GM12875 (cell line): ENCODE results near the gene RGS6.

Experiments used
- H3K4me3 ChIP-seq: one replicate; pipeline ENCODE4 v1.5.1; 2011; ENCODE audit warnings: low read depth, low read length, control low read depth
- TF ChIP-seq, protein P1 (sequence below): IDR thresholded peaks from 2 replicates; pipeline ENCODE4 v1.5.1; 2011; ENCODE audit warnings: low read depth, mild to moderate bottlenecking, control low read depth, inconsistent platforms, low read length, moderate library complexity, borderline replicate concordance; ENCODE audit not compliant: insufficient read depth

Gene RGS6

DNA sequence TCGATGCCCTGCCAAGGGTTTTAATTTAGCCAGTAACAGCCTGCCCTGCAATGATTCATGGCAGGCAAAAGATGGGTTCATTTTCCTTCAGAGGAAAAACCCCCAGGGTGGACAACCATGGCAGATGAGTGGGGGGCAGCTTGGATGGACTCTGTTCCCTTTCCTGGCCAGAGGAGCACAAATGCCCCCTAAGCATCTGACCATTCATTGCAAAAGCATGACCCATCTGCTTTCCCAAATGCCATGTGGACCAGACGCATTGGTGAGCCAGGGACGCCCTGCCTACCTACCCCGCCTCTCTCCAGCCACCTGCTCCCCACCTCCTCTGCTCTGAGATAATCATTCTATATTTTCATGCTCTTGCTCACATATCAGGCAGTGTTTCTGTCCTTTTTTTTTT is 679.8 kb downstream of the RGS6 start:
- H3K4me3 ChIP-seq = no peak overlapping the region
- TF ChIP-seq, protein P1, sequence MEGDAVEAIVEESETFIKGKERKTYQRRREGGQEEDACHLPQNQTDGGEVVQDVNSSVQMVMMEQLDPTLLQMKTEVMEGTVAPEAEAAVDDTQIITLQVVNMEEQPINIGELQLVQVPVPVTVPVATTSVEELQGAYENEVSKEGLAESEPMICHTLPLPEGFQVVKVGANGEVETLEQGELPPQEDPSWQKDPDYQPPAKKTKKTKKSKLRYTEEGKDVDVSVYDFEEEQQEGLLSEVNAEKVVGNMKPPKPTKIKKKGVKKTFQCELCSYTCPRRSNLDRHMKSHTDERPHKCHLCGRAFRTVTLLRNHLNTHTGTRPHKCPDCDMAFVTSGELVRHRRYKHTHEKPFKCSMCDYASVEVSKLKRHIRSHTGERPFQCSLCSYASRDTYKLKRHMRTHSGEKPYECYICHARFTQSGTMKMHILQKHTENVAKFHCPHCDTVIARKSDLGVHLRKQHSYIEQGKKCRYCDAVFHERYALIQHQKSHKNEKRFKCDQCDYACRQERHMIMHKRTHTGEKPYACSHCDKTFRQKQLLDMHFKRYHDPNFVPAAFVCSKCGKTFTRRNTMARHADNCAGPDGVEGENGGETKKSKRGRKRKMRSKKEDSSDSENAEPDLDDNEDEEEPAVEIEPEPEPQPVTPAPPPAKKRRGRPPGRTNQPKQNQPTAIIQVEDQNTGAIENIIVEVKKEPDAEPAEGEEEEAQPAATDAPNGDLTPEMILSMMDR = no peak

DNA sequence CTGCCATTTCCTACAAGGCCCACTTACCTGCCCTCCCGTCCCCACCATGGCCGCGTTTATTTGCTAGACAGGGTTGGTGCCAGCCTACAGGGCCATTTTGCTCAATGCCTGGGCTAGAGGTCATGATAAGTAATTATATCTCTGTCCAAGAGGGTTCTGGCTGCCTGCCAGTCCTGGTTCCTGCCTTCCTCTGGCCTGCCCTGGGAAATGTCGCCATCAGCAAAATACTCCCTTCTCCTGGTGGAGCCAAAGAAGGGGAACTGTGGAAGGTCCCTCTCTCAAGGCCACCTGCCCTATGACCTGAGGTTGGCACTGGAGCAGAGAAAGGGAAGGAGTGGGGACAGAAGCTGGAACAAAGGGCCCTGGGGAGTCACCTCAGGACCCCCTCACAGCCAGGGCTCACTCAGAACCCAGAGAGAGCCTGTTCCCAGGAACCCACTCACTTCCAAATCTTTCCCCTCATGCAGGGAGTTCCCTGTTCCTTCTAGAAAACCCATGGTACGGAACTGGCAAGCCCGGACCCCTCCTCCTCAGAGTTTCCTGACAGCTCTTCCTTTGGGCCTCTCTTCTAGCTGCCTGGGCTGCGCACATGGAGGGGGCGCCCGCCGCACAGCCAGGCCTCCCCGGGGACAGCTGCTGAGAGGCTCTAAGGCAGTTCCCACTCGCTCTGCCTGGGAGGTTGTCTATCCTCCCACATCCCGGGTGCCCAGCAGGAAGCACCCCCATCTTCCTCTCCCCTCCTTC is 681.2 kb downstream of the RGS6 start:
- no peak overlapping the region for H3K4me3 ChIP-seq
- TF ChIP-seq, protein P1 = no peak

DNA sequence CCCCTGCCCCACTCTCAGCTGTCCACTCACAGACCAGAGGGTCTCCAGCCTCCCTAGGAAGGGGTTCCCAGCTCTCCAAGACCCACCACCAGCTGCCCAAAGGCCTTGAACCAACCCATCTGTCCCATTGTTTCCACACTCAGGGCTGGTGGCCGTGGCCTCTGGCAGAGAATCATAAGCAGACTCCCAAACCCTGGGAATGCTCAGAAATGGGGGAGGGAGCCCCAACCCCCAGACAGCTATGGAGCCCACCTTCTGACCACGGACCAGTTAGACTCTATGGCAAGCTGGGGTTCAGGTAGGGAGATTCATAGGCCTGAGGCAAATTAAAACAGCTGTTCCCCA is 681.7 kb downstream of the RGS6 start:
- TF ChIP-seq, protein P1 = no peak
- H3K4me3 ChIP-seq = no peak overlapping the region

GRCh38 chr14:72614365-72614764 is 682.1 kb downstream of the RGS6 start:
- no peak overlapping the region for H3K4me3 ChIP-seq
- TF ChIP-seq, protein P1 = no peak

- TF ChIP-seq, protein P1 = no peak
- no peak overlapping the region for H3K4me3 ChIP-seq
Measured at GRCh38 chr14:72614891-72615415, 682.7 kb downstream of the RGS6 start.

DNA sequence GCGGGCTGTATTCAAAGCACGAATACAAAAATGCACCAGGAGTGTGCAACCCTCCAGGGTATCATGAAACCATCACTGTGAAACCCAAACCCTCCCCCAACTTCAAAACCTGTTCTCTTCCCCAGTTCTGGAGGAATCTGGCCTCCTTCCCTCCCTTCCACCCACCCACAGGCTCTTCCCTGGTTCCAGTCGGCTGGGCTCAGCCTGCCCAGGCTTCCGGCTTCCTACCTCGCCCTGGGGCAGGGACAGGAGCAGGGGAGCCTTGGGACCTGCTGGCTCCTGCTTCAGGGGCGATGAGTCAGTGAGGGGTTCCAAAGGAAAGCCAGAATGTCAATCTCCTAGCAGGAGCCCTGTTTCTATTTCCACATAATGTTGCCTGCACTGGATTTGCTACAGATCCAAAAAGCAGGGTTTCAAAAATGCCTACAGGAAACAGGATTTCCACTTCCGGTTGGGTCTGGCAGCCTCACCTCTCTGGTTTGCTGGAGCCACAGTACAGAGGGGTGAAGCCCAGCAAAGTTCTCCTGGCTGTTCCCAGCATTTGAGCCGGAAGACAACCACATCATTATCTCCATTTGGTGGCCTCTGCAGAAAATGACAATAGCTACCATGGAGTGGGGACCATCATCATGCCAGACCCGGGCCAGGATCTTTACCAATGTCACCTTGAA is 683.4 kb downstream of the RGS6 start:
- H3K4me3 ChIP-seq = no peak overlapping the region
- TF ChIP-seq, protein P1 = no peak
